Mucosa of stomach (tissue), 1 donor: ENCODE data around the gene SLC25A22.
A peak's percentile ranks its signal among the peaks of the same experiment; 100 is the strongest.

ENCODE experiments used
- H3K27me3 ChIP-seq: one replicate; pipeline ENCODE4 v1.7.0; 2013; ENCODE audit warnings: mild to moderate bottlenecking, low read length; ENCODE audit not compliant: control insufficient read depth, insufficient read depth
- H3K36me3 ChIP-seq: one replicate; pipeline ENCODE4 v1.7.0; 2013; ENCODE audit warnings: low read length; ENCODE audit not compliant: control insufficient read depth, insufficient read depth
- H3K4me1 ChIP-seq: one replicate; pipeline ENCODE4 v1.7.0; 2013; ENCODE audit warnings: mild to moderate bottlenecking, low read length; ENCODE audit not compliant: control insufficient read depth, insufficient read depth
- H3K4me3 ChIP-seq: one replicate; pipeline ENCODE4 v1.7.0; 2013; ENCODE audit warnings: low read length
- H3K9ac ChIP-seq: one replicate; pipeline ENCODE4 v1.7.0; 2013; ENCODE audit warnings: mild to moderate bottlenecking, low read length, moderate library complexity
- H3K9me3 ChIP-seq: one replicate; pipeline ENCODE4 v1.7.0; 2013; ENCODE audit warnings: mild to moderate bottlenecking, low read length, moderate library complexity; ENCODE audit not compliant: control insufficient read depth
- donor health status: Pancreatic carcinoma.

Gene SLC25A22

GRCh38 chr11:765802-766091 is 32.3 kb downstream of the SLC25A22 start:
- Histone ChIP-seq H3K9ac (no peak overlapping the region), H3K36me3 (peaks cover 10% of the 10 kb centered on the region), H3K27me3 (no peaks in the 10 kb centered on the region), H3K4me1 (peaks cover 16% of the 10 kb centered on the region), H3K4me3 (no peak overlapping the region), H3K9me3 (no peaks in the 10 kb centered on the region)

GRCh38 chr11:765025-765801 is 32.9 kb downstream of the SLC25A22 start:
- H3K4me1 ChIP-seq = peaks cover 16% of the 10 kb centered on the region

GRCh38 chr11:764322-765024 is 33.6 kb downstream of the SLC25A22 start:
- Histone ChIP-seq H3K27me3 (no peaks in the 10 kb centered on the region), H3K9ac (no peak overlapping the region), H3K4me3 (no peak overlapping the region), H3K36me3 (peaks cover 17% of the 10 kb centered on the region), H3K9me3 (no peaks in the 10 kb centered on the region), H3K4me1 (peaks cover 16% of the 10 kb centered on the region)

More at GRCh38 chr11:765025-765801, 32.9 kb downstream of the SLC25A22 start:
- Histone ChIP-seq H3K9ac (no peak overlapping the region), H3K4me3 (no peak overlapping the region), H3K36me3 (peaks cover 12% of the 10 kb centered on the region), H3K27me3 (no peaks in the 10 kb centered on the region), H3K9me3 (no peaks in the 10 kb centered on the region)

GRCh38 chr11:763549-764321 is 34.3 kb downstream of the SLC25A22 start:
- Histone ChIP-seq H3K9me3 (no peaks in the 10 kb centered on the region), H3K36me3 (peaks cover 17% of the 10 kb centered on the region), H3K27me3 (no peaks in the 10 kb centered on the region), H3K4me3 (no peak overlapping the region), H3K4me1 (peaks cover 16% of the 10 kb centered on the region), H3K9ac (no peak overlapping the region)

GRCh38 chr11:763073-763463 is 35.0 kb downstream of the SLC25A22 start:
- H3K27me3 ChIP-seq = no peaks in the 10 kb centered on the region
- no peaks in the 10 kb centered on the region for H3K9me3 ChIP-seq
- peak overlapping the region; percentile 40 for H3K9ac ChIP-seq
- peaks cover 16% of the 10 kb centered on the region for H3K4me1 ChIP-seq
- no peak overlapping the region for H3K4me3 ChIP-seq
- peaks cover 17% of the 10 kb centered on the region for H3K36me3 ChIP-seq

- peaks cover 17% of the 10 kb centered on the region for H3K36me3 ChIP-seq
- H3K4me1 ChIP-seq = peaks cover 16% of the 10 kb centered on the region
- no peaks in the 10 kb centered on the region for H3K9me3 ChIP-seq
- no peak overlapping the region for H3K4me3 ChIP-seq
- peak overlapping the region; percentile 40 for H3K9ac ChIP-seq
- H3K27me3 ChIP-seq = no peaks in the 10 kb centered on the region
These were observed 35.5 kb downstream of the SLC25A22 start for GRCh38 chr11:762421-763072.

GRCh38 chr11:761526-762108 is 36.5 kb downstream of the SLC25A22 start:
- Histone ChIP-seq H3K36me3 (peaks cover 20% of the 10 kb centered on the region), H3K4me1 (peaks cover 16% of the 10 kb centered on the region), H3K9ac (no peak overlapping the region), H3K4me3 (no peak overlapping the region), H3K9me3 (no peaks in the 10 kb centered on the region), H3K27me3 (no peaks in the 10 kb centered on the region)

GRCh38 chr11:760236-760635 is 37.8 kb downstream of the SLC25A22 start:
- peaks cover 16% of the 10 kb centered on the region for H3K4me1 ChIP-seq
- H3K4me3 ChIP-seq = no peak overlapping the region
- H3K27me3 ChIP-seq = no peaks in the 10 kb centered on the region
- no peaks in the 10 kb centered on the region for H3K9me3 ChIP-seq
- no peak overlapping the region for H3K9ac ChIP-seq
- peaks cover 15% of the 10 kb centered on the region for H3K36me3 ChIP-seq

- Histone ChIP-seq H3K9ac (no peak overlapping the region), H3K9me3 (no peaks in the 10 kb centered on the region), H3K36me3 (no peaks in the 10 kb centered on the region), H3K27me3 (no peaks in the 10 kb centered on the region), H3K4me3 (no peak overlapping the region), H3K4me1 (peaks cover 16% of the 10 kb centered on the region)
These were observed 48.4 kb downstream of the SLC25A22 start for GRCh38 chr11:749731-750130.

GRCh38 chr11:748007-748359 is 50.1 kb downstream of the SLC25A22 start:
- Histone ChIP-seq H3K9me3 (no peaks in the 10 kb centered on the region), H3K27me3 (no peaks in the 10 kb centered on the region), H3K36me3 (no peaks in the 10 kb centered on the region), H3K9ac (peak overlapping the region; percentile 72), H3K4me3 (peak overlapping the region; percentile 55), H3K4me1 (peaks cover 16% of the 10 kb centered on the region)

GRCh38 chr11:747158-748006 is 50.7 kb downstream of the SLC25A22 start, which contains the start of gene TALDO1:
Gene TALDO1, plus strand, starts transcription at chr11:747464. Its CDS starts 18 bp downstream, at chr11:747482.
- H3K4me3 ChIP-seq = peak within 1 kb of the TSS; percentile 56
- peaks cover 16% of the 10 kb centered on the region for H3K4me1 ChIP-seq
- H3K9ac ChIP-seq = peak within 1 kb of the TSS; percentile 72
- H3K27me3 ChIP-seq = peaks cover 4% of the 10 kb centered on the region
- no peaks in the 10 kb centered on the region for H3K36me3 ChIP-seq
- H3K9me3 ChIP-seq = no peaks in the 10 kb centered on the region
